NCI-H748 treated with DMSO at 0.1 percent for 48 hours (cell line): ENCODE results near the gene CSMD2.

Experiments
- DNase-seq: peaks from one replicate; lab custom pipeline; 2025; lab: John Stamatoyannopoulos, UW

Gene CSMD2

DNA sequence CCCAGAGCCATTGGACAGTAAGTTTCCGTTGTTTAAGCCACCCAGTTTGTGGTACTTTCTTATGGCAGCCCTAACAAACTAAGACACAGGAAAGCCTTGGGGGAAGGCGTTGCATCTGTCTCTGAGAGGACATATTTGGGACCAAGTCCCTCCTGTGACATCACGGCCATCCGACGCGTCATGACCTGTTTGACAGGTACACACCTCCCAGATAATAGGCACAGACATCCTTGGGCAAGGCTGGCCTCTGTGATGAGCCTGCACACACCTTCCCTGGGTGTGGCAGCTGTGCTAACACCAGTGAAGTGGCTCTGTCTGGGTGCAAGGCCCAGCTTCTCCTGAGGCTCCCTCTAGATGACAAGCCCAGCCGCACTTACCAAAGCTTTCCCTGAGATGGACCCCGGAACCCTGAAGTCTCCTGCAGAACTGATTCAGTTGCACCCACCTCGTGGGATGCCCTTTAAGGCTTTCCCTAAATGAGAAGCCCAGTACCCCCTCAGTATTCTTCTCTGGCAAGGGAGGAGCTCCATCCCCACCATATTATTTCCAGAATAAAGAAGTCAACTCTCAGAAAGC lies 556.1 kb downstream of the CSMD2 start:
- no peak for DNase-seq

DNA sequence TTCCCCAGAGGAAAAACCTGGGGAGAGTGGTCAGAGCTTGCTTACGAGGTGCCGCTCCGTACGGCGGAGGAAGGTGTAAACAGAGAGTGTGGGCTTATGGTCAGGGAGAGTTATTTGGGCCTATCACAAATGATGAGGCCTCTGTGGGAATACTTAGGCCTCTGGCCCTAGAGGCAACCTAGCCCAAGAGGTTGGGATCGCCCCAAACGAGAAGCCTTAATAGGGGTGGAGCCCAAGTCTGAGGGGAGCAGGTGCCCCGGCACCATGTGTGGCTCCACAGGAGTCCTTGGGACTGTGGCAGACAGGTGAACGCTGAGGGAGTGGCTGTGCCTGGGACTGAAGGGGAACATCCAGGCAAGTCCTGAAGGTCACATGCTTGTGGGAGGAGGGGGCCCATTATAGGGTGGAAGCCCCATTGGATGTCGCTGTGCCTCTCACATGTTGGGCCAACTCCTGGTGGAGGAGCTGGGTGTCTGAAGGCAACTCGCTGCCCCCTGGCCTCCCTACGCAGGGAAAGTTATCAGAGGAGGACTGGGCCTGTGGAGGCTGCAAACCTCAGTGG lies 557.5 kb downstream of the CSMD2 start:
- no peak for DNase-seq

DNA sequence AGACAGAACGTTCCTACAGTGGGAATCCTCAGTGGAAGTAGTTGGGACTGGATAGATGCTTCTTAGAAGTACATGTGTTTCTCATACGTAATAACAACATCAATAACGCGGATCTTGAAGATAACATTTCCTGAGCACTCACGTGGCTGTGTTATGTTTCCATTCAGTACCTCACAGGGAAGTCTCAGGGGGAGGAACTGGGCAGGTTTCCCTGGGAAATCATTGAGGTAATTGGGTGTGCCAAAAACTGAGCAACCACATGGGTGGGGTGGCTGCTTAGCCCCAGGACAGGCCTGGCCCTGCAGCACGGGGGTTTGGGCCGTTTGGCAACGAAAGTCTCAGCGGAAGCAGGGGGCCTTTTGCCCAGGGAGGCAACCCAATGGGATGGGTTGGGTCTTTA lies 558.8 kb downstream of the CSMD2 start:
- DNase-seq = no peak

DNA sequence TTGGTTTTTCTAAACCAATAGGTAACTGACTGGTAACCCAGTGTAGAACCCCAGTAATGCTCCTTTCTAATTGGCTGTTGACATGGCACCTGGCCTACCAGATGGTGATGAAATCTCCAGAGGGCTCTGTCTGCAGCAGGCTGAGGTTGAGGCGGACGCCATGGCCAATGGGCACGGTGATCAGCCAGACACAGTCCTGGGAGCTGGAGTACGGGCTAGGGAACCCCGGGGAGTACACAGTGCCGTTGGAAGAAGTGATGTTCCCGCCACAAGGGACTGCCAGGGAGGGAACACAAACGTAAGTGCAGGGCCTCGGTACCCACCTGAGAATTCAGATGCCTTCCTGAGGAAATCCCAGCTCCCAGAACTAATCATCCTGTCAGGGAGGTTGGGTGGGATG lies 562.8 kb downstream of the CSMD2 start:
- DNase-seq = no peak

DNA sequence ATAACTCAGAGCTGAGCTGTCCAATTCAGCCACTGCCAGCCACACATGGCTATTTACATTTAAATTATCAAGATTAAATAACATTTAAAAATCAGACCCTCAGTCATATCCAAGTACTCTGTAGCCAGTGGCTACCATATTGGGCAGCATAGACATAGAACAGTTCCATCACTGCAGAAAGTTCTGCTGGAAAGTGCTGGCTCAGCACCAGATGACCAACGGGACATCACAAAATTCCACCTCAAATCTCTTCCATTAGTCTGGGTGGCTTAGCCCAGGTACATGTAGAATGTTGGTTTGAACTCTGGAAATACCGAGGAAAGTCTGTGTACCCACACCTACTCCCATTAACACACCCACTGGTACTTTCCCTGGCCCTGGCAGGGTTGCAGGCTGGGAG lies 563.3 kb downstream of the CSMD2 start:
- DNase-seq = no peak

DNA sequence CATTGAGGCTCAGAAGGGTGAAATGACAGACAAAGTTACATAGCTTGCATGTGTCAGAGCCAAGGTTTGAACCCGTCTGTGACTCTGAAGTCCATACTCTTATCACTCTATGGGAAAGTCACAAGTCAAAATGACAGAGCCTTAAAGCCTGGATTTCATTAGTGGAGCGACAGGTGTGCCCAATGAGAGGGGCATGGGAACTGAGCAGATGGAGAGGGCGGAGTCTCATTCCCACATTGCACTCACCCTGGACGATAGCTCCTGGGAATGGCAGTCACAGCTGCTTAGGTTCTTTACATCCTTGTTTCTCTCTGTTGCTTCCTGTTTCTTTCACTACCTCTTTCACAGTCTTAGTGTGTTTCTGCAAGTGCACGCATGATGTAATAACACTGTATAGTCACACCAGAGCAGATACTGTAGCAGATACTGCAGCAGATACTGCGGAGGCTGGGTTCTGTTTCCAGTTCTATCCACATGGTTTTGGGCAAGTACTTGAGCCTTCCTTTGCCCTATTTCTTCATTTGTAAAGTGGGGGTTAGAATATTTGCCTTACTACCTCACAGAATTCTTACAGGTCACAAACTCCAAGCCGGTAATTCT lies 565.4 kb downstream of the CSMD2 start:
- DNase-seq = no peak

DNA sequence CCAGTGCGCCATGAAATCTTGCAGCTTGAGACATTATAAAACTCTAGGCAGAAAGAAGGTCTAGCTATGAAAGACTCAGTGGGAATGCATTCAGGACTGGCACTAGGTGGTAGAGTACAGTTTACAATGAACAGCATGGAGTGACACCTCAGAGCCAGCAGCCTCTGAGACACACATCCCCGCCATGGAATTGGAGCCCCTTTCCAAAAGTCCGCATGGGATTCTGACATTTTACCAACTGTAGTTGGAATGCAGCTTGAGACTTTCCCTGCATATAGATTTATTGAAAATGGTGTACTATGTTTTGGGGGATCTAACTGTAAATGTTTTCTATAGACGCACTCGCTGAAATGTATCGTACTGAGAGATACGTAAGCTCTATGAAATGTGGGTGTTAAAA lies 576.3 kb downstream of the CSMD2 start:
- no peak for DNase-seq

DNA sequence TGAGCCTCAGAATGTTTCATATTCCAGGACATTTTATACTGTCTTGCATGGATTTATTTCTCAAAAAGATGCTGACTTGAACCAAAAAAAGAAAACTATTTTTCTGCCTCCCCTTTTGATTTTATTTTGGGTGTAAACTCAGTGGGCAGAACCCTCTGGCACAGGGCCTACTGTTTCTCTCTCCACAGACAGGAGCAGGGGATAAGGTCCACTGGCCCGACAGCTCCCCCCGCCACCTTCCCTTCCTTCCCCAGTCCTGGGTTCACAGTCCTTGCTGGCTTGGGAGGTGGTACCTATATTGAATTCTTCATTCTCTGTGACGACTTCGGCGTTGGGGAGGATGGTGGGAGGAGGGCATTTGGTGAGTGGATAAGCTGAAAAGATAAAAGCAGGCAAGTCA lies 578.2 kb downstream of the CSMD2 start:
- DNase-seq = no peak

DNA sequence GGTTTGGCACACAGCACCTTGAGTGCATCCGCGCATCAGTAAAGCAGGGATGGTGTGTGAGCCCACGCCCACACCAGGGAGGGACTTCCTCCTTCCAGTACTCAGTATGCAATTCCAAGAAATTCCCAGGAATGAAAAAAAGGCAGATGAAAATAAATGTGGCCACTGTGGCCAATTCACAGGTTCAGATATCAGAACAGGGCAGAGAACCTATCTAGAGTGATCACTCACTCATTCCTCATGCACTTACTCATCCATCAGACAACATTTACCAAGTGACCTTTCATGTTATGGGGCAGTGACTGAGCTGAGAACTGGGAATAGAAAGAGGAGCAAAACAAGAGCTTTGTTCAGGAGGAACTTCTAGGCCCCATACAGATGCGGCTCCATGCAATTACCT lies 578.9 kb downstream of the CSMD2 start:
- no peak for DNase-seq

DNA sequence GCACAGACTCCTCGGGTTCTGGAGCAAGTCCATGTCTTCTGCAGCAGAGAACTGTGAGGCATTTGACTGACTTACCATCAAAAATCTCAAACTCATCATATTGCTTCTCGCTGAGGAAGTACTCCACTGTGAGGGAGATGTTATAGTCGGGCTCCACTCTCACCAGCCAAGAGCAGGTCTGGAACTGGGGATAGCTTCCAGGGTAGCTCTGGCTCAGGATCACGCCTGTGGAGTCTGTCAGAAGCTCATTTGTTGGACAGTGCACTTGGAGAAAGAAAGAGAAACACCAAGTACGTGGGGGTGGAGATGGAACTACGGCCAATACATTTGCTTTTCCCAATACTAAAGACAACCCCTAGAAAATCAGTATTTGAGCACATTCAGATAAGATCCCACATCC lies 581.5 kb downstream of the CSMD2 start:
- no peak for DNase-seq

DNA sequence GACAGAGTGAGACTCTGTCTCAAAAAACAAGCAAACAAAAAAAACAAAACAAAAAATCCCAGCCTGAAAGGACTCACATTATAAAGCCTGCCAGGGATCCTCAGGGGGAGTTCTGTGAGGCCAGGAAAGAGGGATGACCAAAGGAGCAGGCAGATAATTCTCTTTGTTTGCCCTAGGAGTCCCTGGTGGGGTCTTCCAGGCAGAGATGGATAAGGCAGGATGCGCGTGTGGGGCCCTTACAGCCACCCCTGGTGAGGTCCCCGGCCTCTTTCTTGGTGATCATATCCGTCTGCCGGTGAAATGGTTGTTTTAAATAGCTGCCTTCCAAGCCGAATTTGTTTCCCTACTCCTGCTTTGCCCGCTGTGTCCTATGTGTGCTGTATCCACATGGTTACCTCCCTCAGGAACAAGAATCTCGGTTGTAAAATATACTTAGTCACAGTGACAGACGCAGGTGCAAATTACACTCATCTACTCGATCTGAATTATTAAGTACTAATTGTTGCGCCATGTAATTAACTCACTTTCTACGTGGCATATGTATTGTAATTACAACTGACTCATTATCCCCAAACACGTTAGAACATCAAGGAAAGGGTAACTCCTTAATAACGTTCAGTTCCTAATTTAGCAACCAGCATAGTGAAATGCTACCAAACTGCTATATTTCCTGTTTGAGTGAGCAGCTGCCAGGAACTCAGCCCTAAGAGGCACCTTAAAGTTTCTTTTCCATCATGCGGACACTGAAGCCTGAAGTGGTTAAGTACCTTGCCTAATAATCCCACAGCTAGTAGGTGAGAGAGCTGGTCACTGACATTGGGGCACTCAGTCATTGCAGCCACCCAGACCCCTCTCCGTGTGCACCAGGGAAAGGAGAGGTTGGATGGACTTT lies 586.2 kb downstream of the CSMD2 start:
- no peak for DNase-seq

DNA sequence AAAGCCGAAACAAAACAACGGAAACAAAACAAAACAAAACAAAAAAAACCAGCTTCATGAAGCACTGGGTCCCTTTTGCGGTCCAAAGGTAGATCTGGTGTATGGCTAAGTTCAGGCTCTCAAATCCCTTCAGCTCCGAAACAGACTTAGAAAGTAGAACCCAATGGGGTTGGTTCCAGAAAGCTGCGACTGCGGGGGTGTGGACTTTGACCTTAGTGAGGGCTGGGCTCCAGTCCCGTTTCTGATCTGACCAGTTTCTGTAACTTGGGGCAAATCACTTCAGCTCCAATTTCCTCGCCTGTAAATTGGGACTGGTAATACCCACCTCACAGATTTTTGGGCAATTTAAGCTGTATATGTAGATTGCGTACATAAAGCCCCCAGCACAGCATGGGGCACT lies 587.4 kb downstream of the CSMD2 start:
- DNase-seq = no peak

DNA sequence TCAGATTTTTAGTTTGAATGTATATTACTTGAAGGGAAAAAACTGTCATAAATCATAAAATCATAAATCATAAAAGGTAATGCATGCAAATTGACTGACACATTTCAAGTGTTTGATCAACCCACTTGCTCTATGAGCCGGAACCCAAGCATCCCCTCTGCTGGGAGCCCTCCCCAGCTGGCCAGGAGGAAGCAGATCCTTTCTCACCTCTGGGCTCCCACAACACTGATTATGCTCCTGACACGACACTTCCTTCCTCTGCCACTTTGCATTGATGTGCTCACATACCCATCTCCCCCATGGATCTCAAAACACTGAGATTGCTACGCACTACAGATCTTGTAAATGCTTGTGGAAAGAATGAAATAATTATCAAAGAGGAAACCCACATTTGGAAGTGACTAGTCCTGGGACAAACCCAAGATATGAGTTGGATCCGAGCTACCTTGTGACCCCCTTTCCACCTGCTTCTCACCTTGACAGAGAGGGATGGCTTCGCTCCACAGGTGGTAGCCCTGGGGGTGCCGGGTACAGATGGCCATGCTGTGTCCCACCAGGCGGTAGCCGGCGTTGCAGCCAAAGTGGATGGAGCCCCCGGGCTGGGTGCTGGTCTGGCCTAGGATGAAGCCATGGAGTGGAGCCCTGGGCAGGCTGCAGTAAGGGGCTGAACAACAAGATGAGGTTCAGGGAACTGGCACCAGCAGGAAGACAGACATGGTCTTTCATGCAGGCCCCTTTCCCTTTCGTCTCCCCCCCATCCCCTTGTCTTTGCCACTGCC lies 588.0 kb downstream of the CSMD2 start:
- no peak for DNase-seq

DNA sequence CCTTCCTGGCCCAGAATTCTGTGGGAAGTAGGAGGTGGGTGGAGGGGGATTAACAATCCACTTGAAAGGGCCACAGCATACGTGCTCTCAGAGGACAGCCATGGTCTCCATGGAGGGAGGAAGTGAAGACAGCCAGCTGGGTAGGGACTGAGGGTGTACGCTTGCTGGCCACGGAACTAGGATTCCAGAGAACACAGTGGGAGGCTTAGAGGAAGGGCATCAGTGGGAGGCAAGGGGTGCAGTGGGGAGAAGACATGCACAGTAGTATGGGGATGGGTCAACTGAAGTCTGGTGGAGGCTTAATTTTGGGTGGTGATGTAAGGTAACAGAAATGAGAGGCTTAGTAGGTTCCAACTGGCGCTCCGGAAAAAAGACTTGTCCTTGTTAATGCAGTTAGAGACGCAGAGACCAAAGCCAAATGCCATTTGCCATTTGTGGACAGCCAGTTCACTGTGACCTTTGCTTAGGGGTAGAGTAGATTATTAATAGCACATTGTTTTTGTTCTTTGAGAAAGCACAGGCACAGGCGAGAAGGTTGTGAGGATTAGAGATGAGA lies 589.6 kb downstream of the CSMD2 start:
- no peak for DNase-seq

DNA sequence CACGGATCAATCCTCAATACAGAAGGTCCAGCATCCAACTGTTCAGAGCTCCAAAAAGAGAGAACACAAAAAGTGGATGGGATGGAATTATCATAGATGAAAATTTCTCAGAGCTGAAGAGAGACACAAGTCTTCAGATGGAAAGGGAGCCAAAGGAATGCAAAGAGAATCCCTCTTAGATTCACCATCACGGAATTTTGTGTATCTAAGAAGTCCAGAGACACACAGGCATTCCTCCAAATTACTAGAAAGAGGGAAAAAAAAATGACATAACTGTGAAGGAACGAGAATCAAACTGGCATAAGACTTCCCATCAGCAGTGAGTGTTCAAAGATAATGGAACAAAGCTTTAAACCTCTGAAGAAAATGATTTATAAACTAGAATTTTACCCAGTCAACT lies 591.4 kb downstream of the CSMD2 start:
- no peak for DNase-seq

DNA sequence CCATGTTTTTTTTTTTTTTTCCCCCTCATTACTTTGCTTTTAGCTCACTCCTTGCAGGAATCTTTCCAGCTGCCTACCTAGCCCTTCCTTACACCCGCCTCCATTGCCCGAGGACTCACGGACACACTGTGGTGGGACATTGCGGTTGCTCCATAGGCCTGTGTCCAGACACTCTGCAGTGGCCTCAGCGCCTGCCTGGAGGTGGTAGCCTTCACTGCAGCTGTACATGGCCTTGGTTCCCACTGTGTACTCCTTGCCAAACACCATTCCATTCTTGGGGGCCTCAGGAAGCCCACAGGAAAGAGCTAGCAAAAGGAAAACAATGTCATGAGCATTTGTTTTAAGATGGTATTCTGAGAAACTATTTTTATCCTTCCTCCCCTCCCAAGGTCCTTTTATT lies 592.6 kb downstream of the CSMD2 start:
- no peak for DNase-seq

DNA sequence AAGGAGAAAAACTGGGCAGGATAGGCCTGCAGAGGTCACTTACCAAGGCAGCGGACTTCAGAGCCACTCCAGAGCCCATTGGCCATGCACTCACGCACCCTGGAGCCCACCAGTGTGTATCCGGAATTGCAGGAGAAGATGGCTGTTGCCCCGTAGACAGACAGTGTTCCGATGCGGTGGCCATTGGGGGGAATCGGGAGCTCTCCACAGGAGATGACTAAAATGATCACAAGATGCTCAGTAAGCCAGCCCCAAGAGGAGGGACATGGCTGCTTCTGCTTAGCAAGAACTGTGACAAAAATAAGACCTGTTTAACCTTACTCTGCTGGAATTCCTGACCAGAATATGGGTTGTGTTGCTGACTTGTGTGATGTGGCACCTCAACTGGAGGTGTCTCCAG lies 595.7 kb downstream of the CSMD2 start:
- no peak for DNase-seq

DNA sequence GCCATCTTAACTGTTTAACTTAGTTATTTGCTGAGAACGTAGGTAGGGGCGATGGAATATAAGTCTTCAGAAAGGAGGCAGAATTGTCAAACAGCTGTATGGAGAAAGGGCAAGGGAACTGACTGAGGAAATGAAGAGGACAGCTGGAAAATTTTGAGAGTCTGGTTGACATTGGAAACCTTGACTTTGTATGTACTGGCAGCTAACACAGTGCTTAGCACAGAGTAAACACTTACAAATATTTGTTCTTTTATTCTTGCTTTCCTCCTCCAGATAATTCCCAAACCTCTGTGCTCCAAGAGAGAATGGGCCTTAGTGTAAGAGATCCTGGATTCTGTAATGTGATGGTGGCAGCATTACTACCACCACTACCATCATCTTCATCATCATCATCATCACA lies 601.3 kb downstream of the CSMD2 start:
- no peak for DNase-seq

DNA sequence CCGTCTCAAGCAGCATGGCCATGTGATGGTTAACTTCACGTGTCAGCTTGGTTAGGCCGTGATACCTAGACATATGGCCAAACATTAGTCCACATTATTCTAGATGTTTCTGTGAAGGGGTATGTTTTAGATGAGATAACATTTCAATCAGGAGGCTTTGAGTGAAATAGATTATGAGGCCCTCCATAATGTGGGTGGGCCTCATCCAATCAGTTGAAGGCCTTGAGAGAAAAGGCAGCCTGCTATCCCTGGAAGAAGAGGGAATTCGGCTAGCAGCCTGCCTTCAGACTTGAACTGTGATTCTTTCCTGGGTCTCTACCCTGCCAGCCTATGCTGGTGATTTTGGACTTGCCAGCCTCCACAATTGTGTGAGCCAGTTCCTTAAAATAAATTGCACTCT lies 602.5 kb downstream of the CSMD2 start:
- no peak for DNase-seq

DNA sequence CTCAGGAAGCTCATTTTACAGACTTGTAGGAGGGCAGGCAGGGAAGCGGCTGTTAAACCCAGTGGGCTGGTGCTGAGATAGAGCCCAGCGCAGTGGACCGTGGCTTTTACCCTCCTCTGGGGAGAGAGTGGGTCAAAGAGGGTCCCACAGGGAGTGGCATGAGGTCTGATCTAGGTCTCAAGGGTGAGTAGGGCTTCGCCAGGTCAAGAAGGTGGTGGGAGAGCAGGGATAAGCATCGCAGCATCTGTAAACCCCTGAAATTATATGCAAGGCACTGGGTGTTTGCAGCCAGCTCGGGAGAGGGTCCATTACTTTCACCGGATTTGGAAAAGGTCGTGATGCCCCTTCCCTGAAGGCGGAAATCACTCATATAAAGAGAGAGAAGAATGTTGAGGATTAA lies 603.5 kb downstream of the CSMD2 start:
- DNase-seq = no peak

DNA sequence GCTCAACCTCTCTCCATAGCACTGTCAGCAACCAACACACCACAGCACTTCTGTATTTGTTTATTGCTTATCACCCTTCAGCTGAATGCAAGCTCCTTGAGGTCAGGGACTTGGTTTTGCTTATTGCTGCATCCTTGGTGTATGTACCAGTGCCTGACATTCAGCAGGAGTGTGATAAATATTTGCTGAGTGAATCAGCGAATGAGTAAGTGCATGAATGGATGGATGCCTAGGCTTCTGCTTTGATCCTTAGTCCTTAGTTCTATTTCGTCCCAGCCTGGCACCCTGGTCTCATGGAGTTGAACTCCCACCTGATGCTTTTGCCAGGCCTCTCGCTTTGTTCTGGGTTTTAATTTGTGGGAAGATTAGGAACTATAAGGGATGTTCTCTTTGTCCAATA lies 604.4 kb downstream of the CSMD2 start:
- DNase-seq = no peak

DNA sequence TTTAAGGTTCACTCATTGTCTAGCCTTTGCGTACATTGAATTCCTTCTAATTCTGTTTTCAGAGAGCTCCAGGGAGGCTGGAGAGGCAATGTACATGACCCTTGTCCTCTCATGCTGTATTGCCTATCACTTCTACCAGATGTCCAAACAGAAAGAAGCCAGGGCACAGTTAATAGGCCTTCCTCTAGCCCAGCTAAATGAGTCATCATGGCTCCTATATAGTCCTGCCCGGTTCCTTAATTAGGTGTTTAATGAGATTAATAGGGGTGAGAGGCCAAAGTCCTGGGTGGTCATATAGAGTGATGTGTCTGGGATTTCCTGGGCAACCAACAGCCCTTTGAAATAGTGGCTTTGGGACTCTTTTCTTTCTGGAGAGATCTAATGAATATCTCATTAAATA lies 616.3 kb downstream of the CSMD2 start:
- no peak for DNase-seq
